Ishikawa (cell line): ENCODE measurements around the gene PRR9.

ENCODE experiments used
- CEBPB ChIP-seq: IDR thresholded peaks from 2 replicates; pipeline ENCODE4 v1.6.1; 2012
- CREB1 ChIP-seq: IDR thresholded peaks from 2 replicates; pipeline ENCODE4 v1.6.1; 2012; ENCODE audit warnings: low read depth
- EGR1 ChIP-seq: IDR thresholded peaks from 2 replicates; pipeline ENCODE4 v1.6.1; 2012
- EP300 ChIP-seq: IDR thresholded peaks from 2 replicates; pipeline ENCODE4 v1.6.1; 2012; ENCODE audit warnings: borderline replicate concordance
- FOXM1 ChIP-seq: IDR thresholded peaks from 2 replicates; pipeline ENCODE4 v1.6.1; 2012; ENCODE audit warnings: low read depth, borderline replicate concordance
- NFIC ChIP-seq: IDR thresholded peaks from 2 replicates; pipeline ENCODE4 v1.6.1; 2012
- RAD21 ChIP-seq: IDR thresholded peaks from 2 replicates; pipeline ENCODE4 v1.6.1; 2012; ENCODE audit warnings: low read depth
- TAF1 ChIP-seq: IDR thresholded peaks from 2 replicates; pipeline ENCODE4 v1.6.1; 2012; ENCODE audit warnings: low read depth, mild to moderate bottlenecking
- TCF12 ChIP-seq: IDR thresholded peaks from 2 replicates; pipeline ENCODE4 v1.6.1; 2012; ENCODE audit warnings: low read depth
- YY1 ChIP-seq: IDR thresholded peaks from 2 replicates; pipeline ENCODE4 v1.6.1; 2012; ENCODE audit warnings: low read depth
- TF ChIP-seq, protein P1 (sequence below): IDR thresholded peaks from 2 replicates; pipeline ENCODE4 v1.6.1; 2012
- TF ChIP-seq, protein P2 (sequence below): IDR thresholded peaks from 2 replicates; pipeline ENCODE4 v1.6.1; 2012; ENCODE audit warnings: low read depth, mild to moderate bottlenecking

DNA sequence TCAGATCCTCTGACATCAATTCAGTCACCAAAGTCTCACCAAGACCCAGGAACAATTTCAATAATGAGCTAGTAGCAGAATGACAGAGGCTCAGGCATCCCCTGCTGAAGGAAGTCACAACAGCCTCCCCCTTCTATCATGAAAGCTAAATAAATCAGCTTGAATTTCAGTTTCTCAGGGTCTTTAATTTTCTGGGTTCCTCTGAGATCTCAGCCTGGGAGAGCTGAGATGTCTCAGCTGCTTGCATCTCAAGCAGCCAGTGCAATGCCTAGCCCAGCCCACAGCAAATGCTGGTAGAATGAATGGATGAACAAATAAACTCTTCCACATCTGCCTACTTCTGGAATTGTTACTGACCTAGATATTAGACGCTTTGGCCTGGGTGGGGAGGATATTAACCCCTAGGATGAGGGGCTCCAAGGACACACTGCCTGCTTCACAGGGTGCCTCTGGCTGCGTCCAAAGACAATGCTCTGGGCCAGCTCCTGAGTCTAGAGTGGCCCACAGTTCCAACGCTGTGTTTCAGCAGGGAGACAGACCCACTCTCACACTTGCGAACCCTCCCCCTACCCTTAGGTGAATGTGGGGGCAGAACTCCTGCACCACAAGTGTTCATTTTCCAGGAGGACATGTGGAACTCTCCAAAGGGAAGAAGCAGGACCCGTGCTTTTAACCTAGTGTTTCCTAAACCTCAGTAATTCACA, 30.9 kb downstream of the PRR9 start:
- no peak for TF ChIP-seq YY1
- no peak for TF ChIP-seq TCF12
- no peak for TF ChIP-seq NFIC
- TF ChIP-seq EGR1: no peak
- TF ChIP-seq, protein P1, sequence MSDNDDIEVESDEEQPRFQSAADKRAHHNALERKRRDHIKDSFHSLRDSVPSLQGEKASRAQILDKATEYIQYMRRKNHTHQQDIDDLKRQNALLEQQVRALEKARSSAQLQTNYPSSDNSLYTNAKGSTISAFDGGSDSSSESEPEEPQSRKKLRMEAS: no peak
- TF ChIP-seq, protein P2, sequence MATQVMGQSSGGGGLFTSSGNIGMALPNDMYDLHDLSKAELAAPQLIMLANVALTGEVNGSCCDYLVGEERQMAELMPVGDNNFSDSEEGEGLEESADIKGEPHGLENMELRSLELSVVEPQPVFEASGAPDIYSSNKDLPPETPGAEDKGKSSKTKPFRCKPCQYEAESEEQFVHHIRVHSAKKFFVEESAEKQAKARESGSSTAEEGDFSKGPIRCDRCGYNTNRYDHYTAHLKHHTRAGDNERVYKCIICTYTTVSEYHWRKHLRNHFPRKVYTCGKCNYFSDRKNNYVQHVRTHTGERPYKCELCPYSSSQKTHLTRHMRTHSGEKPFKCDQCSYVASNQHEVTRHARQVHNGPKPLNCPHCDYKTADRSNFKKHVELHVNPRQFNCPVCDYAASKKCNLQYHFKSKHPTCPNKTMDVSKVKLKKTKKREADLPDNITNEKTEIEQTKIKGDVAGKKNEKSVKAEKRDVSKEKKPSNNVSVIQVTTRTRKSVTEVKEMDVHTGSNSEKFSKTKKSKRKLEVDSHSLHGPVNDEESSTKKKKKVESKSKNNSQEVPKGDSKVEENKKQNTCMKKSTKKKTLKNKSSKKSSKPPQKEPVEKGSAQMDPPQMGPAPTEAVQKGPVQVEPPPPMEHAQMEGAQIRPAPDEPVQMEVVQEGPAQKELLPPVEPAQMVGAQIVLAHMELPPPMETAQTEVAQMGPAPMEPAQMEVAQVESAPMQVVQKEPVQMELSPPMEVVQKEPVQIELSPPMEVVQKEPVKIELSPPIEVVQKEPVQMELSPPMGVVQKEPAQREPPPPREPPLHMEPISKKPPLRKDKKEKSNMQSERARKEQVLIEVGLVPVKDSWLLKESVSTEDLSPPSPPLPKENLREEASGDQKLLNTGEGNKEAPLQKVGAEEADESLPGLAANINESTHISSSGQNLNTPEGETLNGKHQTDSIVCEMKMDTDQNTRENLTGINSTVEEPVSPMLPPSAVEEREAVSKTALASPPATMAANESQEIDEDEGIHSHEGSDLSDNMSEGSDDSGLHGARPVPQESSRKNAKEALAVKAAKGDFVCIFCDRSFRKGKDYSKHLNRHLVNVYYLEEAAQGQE: no peak
- no peak for TF ChIP-seq FOXM1
- no peak for TF ChIP-seq EP300
- TF ChIP-seq RAD21: no peak
- no peak for TF ChIP-seq CREB1
- no peak for TF ChIP-seq CEBPB
- no peak for TF ChIP-seq TAF1
